Stimulated activated CD8-positive, alpha-beta memory T cell treated with anti-CD3 and anti-CD28 coated beads, Interleukin-7, amount 100 ng/mL, for 24 hours (primary cell): ENCODE data around the gene LRRC23.
"Not testable (repeated sequence)": the region's sequence is repeated elsewhere in the genome, so short reads cannot be mapped to it uniquely, and the experiment has no call there.

Source experiments
- DNase-seq: peaks from one replicate; pipeline ENCODE4 v3.0.0-alpha.2; 2020; ENCODE audit warnings: low read depth

LRRC23 gene

GRCh38 chr12:6872073-6873048 is 32.3 kb upstream of the LRRC23 start:
- DNase-seq: peak; percentile 71

- peak; percentile 99 for DNase-seq
Observed at GRCh38 chr12:6873094-6874014, 31.3 kb upstream of the LRRC23 start, which contains the start of gene SPSB2. SPSB2 (minus strand) TSS chr12:6873303; CDS start chr12:6872901, 402 bp downstream.

DNA sequence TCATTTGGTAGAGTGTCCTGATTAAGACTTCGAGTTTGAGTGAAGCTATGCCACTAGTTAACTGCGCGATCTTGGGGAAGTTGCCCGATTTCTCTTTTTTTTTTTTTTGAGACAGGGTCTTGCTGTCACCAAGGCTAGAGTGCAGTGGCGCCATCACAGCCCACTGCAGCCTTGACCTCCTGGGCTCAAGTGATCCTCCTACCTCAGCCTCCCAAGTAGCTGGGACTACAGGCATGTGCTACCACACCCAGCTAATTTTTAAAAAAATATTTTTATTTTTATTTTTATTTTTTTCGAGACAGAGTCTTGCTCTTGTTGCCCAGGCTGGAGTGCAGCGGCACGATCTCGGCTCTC is 30.6 kb upstream of the LRRC23 start:
- DNase-seq: not testable (repeated sequence)

GRCh38 chr12:6879824-6880223 is 24.8 kb upstream of the LRRC23 start:
- not testable (repeated sequence) for DNase-seq

DNA sequence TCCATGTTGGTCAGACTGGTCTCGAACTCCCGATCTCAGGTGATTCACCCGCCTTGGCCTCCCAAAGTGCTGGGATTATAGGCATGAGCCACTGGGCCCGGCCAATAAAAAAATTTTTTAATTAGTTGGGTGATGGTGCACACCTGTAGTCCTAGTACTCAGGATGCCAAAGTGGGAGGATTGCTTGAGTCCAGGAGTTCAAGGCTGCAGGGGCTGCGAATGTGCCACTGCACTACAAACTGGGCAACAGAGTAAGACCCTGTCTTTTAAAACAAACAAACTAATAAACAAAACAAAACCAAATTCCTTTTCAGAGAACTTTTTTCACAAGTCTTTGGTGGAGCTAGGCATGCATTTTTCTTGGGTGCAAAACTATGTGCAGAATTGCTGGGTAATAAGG is 21.4 kb upstream of the LRRC23 start:
- no peak for DNase-seq

DNA sequence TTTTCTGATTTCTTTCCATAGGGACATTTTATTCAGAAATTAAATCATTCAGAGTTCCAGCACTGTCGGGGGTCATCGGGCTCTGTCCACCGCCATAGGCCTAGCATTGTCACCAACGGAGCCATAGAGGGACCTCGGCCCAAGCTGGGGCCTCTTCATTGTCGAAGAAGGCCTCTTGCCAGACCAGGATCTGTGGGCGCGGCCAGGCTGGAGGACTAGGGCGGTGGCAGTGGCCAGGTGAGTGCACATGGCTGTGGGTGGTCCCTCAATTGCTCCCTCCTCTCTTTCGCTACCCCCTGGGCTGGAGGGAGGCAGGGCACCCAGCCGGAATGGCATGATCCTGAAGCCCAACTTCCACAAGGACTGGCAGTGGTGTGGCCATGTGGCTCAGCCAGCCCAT is 20.9 kb upstream of the LRRC23 start:
- no peak for DNase-seq

- no peak for DNase-seq
Observed at GRCh38 chr12:6884539-6884938, 20.1 kb upstream of the LRRC23 start.

- DNase-seq: not testable (repeated sequence)
Observed at GRCh38 chr12:6886206-6886999, 18.2 kb upstream of the LRRC23 start.

- no peak for DNase-seq
Observed at GRCh38 chr12:6887460-6887859, 17.2 kb upstream of the LRRC23 start.

- DNase-seq: no peak
Observed at GRCh38 chr12:6888360-6888759, 16.3 kb upstream of the LRRC23 start.

GRCh38 chr12:6888794-6889193 is 15.8 kb upstream of the LRRC23 start:
- DNase-seq: not testable (repeated sequence)

GRCh38 chr12:6889775-6890573 is 14.6 kb upstream of the LRRC23 start:
- not testable (repeated sequence) for DNase-seq

- DNase-seq: peak; percentile 96
Observed at GRCh38 chr12:6890789-6891645, 13.6 kb upstream of the LRRC23 start.

DNA sequence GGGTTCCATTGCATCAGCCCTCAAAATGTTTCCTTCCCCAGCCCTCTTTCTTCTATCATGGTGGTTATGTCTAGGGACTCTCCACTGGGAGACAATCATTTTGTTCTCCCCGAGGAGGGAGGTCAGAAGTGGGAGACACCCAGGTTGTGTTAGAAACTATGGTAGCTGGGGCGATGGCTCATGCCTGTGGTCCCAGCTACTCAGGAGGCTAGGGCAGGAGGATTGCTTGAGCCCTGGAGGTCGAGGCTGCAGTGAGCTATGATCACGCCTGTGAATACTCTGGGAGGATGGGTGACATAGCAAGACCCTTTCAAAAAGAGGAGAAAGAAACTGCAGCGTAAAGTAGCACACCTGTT is 13.0 kb upstream of the LRRC23 start:
- no peak for DNase-seq

DNA sequence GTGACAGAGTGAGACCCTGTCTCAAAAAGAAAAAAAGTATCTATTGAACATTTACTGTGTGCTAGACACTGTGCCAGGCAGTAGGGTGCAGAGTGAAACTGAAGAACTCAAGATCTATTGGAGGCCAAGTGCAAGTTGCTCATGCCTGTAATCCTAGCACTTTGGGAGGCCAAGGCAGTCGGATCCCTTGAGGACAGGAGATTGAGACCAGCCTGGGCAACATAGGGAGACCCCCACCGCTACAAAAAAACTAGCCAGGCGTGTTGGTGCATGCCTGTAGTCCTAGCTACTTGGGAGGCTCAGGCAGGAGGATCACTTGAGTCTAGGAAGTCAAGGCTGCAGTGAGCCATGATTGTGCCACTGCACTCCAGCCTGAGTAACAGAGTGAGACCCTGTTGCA is 11.9 kb upstream of the LRRC23 start:
- not testable (repeated sequence) for DNase-seq

DNA sequence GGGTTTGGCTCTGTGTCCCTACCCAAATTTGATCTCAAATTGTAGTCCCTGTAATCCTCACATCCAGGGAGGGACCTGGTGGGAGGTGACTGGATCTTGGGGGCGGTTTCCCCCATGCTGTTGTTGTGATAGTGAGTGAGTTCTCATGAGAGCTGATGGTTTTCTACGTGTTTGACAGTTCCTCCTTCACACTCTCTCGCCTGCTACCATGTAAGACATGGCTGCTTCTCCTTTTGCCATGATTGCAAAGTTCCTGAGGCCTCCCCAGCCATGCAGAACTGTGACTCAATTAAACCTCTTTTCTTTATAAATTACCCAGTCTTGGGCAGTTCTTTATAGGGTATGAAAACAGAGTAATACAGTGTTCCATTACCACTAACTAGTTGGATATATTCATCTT is 10.3 kb upstream of the LRRC23 start:
- no peak for DNase-seq

GRCh38 chr12:6896846-6897435 is 7.7 kb upstream of the LRRC23 start:
- no peak for DNase-seq

DNA sequence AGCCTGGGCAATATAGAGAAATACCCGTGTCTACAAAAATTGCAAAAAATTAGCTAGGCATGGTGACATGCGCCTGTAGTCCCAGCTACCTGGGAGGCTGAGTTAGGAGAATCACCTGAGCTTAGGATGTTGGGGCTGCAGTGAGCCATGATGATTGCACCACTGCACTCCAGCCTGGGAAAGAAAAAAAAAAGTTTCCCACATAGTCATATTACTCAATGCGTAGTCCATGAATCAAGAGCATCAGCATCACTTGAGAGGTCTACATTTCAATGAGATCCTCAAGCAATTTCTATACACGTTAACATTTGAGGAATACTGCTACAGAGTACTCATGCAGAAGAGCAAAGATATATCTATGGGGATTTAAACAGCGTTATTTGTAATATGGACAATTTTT is 5.2 kb upstream of the LRRC23 start:
- no peak for DNase-seq

DNA sequence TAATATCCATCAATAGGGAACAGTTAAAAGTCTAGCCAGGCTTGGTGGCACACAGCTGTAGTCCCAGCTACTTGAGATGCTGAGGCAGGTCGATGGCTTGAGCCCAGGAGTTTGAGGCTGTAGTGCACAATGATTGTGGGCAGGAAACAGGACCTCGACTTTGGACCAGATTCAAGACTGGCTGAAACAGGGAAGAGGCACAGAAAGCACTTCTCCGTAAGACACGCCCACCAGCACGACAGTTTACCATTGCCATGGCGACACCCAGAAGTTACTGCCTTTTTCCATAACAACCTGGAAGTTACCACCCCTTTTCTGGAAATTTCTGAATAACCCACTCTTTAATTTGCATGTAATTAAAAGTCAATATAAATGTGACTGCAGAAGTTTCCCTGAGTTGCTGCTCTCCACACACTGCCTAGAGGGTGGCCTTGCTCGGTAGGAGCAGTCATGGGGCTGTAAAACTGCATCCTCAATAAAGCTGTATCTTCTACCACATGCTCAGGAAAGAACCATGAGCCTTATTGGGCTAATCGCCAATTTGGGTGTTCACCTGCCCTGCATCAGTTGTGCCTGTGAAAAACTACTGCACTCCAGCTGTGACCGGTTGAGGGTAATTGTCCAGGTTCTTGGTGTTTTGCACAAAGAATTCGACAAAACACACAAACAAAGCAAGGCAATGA is 4.6 kb upstream of the LRRC23 start:
- no peak for DNase-seq
